HG02943 (cell line): Measurements from ENCODE around the gene RABGGTA.
"Not testable (repeated sequence)": the region's sequence is repeated elsewhere in the genome, so short reads cannot be mapped to it uniquely, and the experiment has no call there.

Experiments
- ATAC-seq: cut with Tn5 transposase; IDR thresholded peaks from one replicate; pipeline ENCODE4 v1.9.1; 2021; ENCODE audit warnings: mild to moderate bottlenecking, low read depth, moderate library complexity; ENCODE audit not compliant: unreplicated experiment

Gene RABGGTA

DNA sequence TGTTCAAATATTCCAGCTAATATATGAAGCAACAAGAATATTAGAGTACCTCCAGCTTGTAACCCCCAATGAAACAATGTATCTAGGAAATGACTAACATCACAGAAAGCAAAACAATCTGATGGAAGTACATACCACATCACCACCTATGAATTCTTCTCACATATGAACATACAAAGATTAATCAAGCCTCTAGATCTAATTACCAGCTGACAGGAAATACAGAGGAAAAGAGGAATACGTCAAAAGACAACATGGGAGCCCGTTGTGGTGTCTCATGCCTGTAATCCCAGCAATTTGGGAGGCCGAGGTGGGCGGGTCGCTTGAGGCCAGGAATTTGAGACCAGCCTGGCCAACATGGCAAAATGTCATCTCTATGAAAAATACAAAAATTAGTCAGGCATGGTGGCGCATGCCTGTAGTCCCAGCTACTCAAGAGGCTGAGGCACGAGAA lies 46.8 kb downstream of the RABGGTA start:
- no peak for ATAC-seq

DNA sequence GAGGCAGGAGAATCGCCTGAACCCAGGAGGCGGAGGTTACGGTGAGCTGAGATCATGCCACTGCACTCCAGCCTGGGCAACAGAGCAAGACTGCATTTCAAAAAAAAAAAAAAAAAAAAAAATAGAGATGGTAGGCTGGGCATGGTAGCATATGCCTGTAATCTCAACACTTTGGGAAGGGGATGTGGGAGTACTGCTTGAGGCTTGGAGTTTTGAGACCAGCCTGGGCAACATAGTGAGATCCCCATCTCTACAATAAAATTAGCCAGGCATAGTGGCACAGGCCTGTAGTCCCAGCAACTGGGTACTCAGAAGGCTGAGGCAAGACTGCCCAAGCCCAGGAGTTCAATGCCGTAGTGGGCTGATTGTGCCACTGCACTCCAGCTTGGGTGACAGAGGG lies 48.4 kb downstream of the RABGGTA start:
- not testable (repeated sequence) for ATAC-seq

DNA sequence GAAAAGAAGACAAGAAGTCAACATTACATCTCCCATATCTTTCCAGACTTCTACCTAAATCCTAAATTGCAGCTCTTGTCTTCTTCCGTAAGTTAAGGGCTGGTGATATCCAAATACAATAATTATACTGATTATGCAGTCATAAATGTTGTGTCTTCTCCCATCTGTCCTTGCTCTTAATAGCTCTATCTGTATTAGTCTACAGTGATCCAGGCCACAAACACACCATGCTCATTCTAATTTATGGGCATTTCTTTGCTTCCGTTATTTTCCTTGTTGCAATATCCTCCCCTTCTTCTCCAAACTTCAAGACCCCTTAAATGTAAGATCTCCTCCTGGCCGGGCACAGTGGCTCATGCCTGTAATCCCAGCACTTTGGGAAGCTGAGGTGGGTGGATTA lies 51.9 kb downstream of the RABGGTA start:
- ATAC-seq: no peak

DNA sequence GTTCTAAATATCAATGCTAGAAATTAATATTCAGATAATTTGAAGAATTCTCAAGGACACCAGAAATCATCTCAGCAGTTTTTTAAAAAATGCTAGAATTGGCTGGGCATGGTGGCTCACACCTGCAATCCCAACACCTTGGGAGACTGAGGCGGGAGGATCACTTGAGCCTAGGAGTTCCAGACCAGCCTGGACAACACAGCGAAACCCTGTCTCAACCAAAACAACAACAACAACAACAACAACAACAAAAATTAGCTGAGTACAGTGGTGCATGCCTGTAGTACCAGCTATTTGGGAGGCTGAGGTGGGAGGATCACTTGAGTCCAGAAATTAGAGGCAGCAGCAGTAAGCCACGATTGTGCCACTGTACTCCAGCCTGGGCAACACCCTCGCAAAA lies 52.3 kb downstream of the RABGGTA start:
- ATAC-seq: no peak

DNA sequence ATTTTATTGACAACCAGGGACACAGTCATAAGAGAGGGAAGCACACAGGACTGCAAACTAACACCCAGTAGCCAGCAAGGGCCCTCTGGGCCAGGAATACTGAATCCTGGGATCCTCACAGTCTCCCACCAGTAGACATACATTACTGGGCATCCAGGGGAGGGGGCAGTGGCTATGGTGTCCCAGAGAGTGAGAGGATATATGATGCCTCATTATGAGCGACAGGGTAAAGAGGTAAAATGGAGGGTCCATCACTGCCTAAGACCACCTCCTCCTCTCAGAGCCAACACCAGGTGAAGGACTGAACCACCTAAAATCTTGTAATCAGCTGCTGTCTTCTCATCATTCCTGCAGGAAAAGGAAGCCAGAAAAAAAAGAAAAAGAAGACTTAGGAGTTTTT lies 54.5 kb downstream of the RABGGTA start:
- ATAC-seq: not testable (repeated sequence)

DNA sequence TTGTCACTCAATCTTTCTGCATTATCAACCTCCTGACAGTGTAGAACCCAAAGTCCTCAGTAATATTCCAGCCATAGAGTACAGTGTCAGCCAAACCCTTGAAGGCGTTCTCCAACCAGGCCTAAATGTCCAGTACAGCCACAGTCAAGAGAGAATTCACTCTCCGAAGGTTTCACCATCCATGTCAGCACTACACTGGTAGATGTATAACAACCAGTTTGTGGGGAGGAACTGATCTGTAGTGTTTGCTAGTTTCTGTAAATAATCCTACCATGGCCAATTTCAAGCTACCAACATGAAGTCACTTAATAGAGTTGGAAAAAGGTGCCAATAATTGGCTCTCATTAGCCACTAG lies 55.1 kb downstream of the RABGGTA start:
- ATAC-seq: no peak
